ENCODE data around the gene COX4I2. TPM values are rescaled to one million over a fixed set of nuclear protein-coding genes. Genes with fewer than 3 reads are reported as not detected.
A peak's percentile ranks its signal among the peaks of the same experiment; 100 is the strongest.

The COX4I2 gene
- total and polyA plus RNA-seq, 2 donors (not counting 3 experiments of a cell fraction or from before 2014, with no cell fraction given) = not detected

GRCh38 chr20:31605902-31606803 is 31.6 kb upstream of the COX4I2 start:
- CTCF ChIA-PET = interaction anchor here (1.0 to 12.8 kb wide), 5 partner anchors 18 to 117 kb away, joined by 3 to 1817 read pairs (median 3); partner anchors contain the start of gene HM13
- no peak for FAIRE-seq

More at GRCh38 chr20:31605902-31606803, 31.6 kb upstream of the COX4I2 start:
- Histone ChIP-seq H3K27me3 (ENCODE audit: control insufficient read depth in 2 of 2, insufficient read depth in 2 of 2, low read length in 2 of 2) (no peaks in the 10 kb centered on the region), H4K20me1 (replicated peaks; ENCODE audit: control insufficient read depth, extremely low read depth, insufficient read depth, low read length) (no peaks in the 10 kb centered on the region), H3K9ac (replicated peaks; ENCODE audit: extremely low read depth, insufficient read depth, low read length) (peak overlapping the region; percentile 99), H3K27ac (ENCODE audit: insufficient read depth, low read depth, low read length) (peak overlapping the region; percentile 100), H2AFZ (ENCODE audit: low read depth, low read length) (no peak overlapping the region), H3K36me3 (ENCODE audit: control insufficient read depth in 2 of 2, extremely low read depth in 1 of 2, insufficient read depth in 2 of 2, low read length in 2 of 2) (no peaks in the 10 kb centered on the region), H3K4me2 (ENCODE audit: insufficient read depth, low read length) (peak overlapping the region; percentile 71), H3K9me1 (replicated peaks; ENCODE audit: control insufficient read depth, extremely low read depth, insufficient read depth, low read length) (no peaks in the 10 kb centered on the region), H3K9me3 (replicated peaks; ENCODE audit: control insufficient read depth, insufficient read depth, low read length) (no peaks in the 10 kb centered on the region), H3K4me3 (replicated peaks in 1 of 3; ENCODE audit: insufficient read depth in 1 of 3, low read depth in 1 of 3, low read length in 3 of 3) (peak overlapping the region; percentile 29 to 94 (median 68)), H3K79me2 (ENCODE audit: control insufficient read depth, insufficient read depth, low read length) (peaks cover 26% of the 10 kb centered on the region), H3K4me1 (ENCODE audit: control insufficient read depth, extremely low read depth, insufficient read depth, low read length) (peaks cover 57% of the 10 kb centered on the region)
- peak; percentile 36 for DNase-seq (ENCODE audit: low read depth, low spot score)
- dilution Hi-C loops (cut with MboI; ENCODE audit: extremely low pct_ligation_motif_present, low sequenced_read_pairs) = no loop called here
- TF ChIP-seq EZH2 (IDR thresholded peaks at IDR 0.05; ENCODE audit: borderline replicate concordance, low read depth, low read length, severe bottlenecking) = no peak
- TF ChIP-seq POLR2AphosphoS5 (IDR thresholded peaks at IDR 0.05; ENCODE audit: insufficient read depth, low read depth, low read length) = no peak
- TF ChIP-seq JUN (IDR thresholded peaks at IDR 0.05; ENCODE audit: borderline replicate concordance, insufficient read depth, insufficient read length, low read depth) = no peak
- TF ChIP-seq, protein P1, sequence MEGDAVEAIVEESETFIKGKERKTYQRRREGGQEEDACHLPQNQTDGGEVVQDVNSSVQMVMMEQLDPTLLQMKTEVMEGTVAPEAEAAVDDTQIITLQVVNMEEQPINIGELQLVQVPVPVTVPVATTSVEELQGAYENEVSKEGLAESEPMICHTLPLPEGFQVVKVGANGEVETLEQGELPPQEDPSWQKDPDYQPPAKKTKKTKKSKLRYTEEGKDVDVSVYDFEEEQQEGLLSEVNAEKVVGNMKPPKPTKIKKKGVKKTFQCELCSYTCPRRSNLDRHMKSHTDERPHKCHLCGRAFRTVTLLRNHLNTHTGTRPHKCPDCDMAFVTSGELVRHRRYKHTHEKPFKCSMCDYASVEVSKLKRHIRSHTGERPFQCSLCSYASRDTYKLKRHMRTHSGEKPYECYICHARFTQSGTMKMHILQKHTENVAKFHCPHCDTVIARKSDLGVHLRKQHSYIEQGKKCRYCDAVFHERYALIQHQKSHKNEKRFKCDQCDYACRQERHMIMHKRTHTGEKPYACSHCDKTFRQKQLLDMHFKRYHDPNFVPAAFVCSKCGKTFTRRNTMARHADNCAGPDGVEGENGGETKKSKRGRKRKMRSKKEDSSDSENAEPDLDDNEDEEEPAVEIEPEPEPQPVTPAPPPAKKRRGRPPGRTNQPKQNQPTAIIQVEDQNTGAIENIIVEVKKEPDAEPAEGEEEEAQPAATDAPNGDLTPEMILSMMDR (IDR thresholded peaks at IDR 0.05; ENCODE audit: extremely low read depth in 1 of 2, insufficient read depth in 1 of 2, low read depth in 1 of 2, low read length in 2 of 2) = no peak
- no peak for TF ChIP-seq MAX (IDR thresholded peaks at IDR 0.05; ENCODE audit: insufficient read depth, insufficient read length)
- TF ChIP-seq GATA2 (IDR thresholded peaks at IDR 0.05; ENCODE audit: insufficient read depth, insufficient read length, low read depth, low read length) = no peak
- TF ChIP-seq FOS (IDR thresholded peaks at IDR 0.05; ENCODE audit: borderline replicate concordance, insufficient read depth, low read length) = no peak
- TF ChIP-seq POLR2A (IDR thresholded peaks at IDR 0.05; ENCODE audit: low read depth, low read length) = no peak
- TF ChIP-seq MYC (IDR thresholded peaks at IDR 0.05; ENCODE audit: low read depth, low read length) = no peak
- intact Hi-C loops (cut with micrococcal nuclease) = loop anchor here (2.0 kb wide), 3 partner anchors 19 to 107 kb away; no protein-coding TSS in a partner anchor
- no TSS peak for BruUV-seq (replicated peaks)
- POLR2A ChIA-PET = interaction anchor here (0.8 to 2.8 kb wide), 11 partner anchors 10 to 49 kb away, joined by 3 to 48 read pairs (median 9); no protein-coding TSS in a partner anchor
